ENCODE results near the gene CTTNBP2.

Gene CTTNBP2

GRCh38 chr7:117873310-117874190 lies at the start of gene CTTNBP2:
CTTNBP2 (minus strand) TSS chr7:117873441; CDS start chr7:117873415, 26 bp downstream.
- DNase-seq, result peak in 50 of 56 donors; percentile 6 to 77 (median 55)

GRCh38 chr7:117916309-117916708 lies 43.1 kb upstream of the CTTNBP2 start:
- DNase-seq, result no peak

- no peak for DNase-seq
These were observed 39.2 kb upstream of the CTTNBP2 start for GRCh38 chr7:117912421-117912820.

GRCh38 chr7:117908031-117908795 lies 35.0 kb upstream of the CTTNBP2 start:
- DNase-seq, result no peak

GRCh38 chr7:117907049-117907640 lies 33.9 kb upstream of the CTTNBP2 start:
- DNase-seq, result no peak

- DNase-seq, result no peak
These were observed 29.2 kb upstream of the CTTNBP2 start for GRCh38 chr7:117902314-117902889.

- no peak for DNase-seq
These were observed 28.0 kb upstream of the CTTNBP2 start for GRCh38 chr7:117901089-117901797.

- no peak for DNase-seq
These were observed 23.1 kb upstream of the CTTNBP2 start for GRCh38 chr7:117896339-117896738.

GRCh38 chr7:117895276-117895675 lies 22.0 kb upstream of the CTTNBP2 start:
- DNase-seq, result no peak

- DNase-seq, result no peak
These were observed 20.8 kb upstream of the CTTNBP2 start for GRCh38 chr7:117894037-117894436.

GRCh38 chr7:117892821-117893220 lies 19.6 kb upstream of the CTTNBP2 start:
- DNase-seq, result no peak

GRCh38 chr7:117889611-117890010 lies 16.4 kb upstream of the CTTNBP2 start:
- no peak for DNase-seq

- no peak for DNase-seq
These were observed 15.4 kb upstream of the CTTNBP2 start for GRCh38 chr7:117888627-117889026.

- no peak for DNase-seq
These were observed 9.4 kb upstream of the CTTNBP2 start for GRCh38 chr7:117882594-117882993.

- no peak for DNase-seq
These were observed 3.5 kb upstream of the CTTNBP2 start for GRCh38 chr7:117876761-117877160.

GRCh38 chr7:117875566-117875965 lies 2.3 kb upstream of the CTTNBP2 start:
- DNase-seq, result peak in 4 of 56 donors; percentile 4 to 32 (median 18)

GRCh38 chr7:117874191-117874700 lies 1.0 kb upstream of the CTTNBP2 start:
- DNase-seq, result no peak

GRCh38 chr7:117872561-117873309 lies 506 bp downstream of the CTTNBP2 start:
- peak in 54 of 56 donors; percentile 5 to 80 (median 58) for DNase-seq

GRCh38 chr7:117871778-117872538 lies 1.3 kb downstream of the CTTNBP2 start:
- DNase-seq, result peak in 45 of 56 donors; percentile 6 to 80 (median 49)
